C4-2B (cell line): ENCODE results near the gene TTLL7.

ENCODE experiments used
- ZFX ChIP-seq: fragments of 450-650 bp; IDR thresholded peaks from 2 replicates; pipeline ENCODE4 v1.6.1; 2017
- TF ChIP-seq, protein P1 (sequence below): fragments of 450-650 bp; conservative IDR thresholded peaks from 2 replicates; pipeline ENCODE4 v1.5.1; 2017; ENCODE audit warnings: mild to moderate bottlenecking

DNA sequence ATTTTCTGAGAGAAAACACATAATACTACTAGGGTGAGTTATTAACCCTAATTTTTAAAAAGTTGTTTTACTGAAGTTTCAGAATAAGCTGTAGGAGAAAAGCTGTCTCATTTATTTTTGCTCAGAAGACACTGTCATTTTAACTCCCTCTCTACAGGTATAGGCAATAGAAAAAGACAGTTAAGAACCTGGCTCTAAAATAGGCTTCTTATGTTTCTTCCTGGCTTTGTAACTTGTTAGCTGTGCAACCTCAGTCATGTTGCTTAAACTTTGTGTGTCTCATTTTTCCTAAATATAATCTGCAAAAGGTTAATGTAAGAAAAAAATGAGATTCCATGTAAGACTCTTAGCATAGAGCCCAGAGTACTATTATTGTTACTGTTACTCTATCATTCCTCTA, 64.4 kb downstream of the TTLL7 start:
- TF ChIP-seq, protein P1, sequence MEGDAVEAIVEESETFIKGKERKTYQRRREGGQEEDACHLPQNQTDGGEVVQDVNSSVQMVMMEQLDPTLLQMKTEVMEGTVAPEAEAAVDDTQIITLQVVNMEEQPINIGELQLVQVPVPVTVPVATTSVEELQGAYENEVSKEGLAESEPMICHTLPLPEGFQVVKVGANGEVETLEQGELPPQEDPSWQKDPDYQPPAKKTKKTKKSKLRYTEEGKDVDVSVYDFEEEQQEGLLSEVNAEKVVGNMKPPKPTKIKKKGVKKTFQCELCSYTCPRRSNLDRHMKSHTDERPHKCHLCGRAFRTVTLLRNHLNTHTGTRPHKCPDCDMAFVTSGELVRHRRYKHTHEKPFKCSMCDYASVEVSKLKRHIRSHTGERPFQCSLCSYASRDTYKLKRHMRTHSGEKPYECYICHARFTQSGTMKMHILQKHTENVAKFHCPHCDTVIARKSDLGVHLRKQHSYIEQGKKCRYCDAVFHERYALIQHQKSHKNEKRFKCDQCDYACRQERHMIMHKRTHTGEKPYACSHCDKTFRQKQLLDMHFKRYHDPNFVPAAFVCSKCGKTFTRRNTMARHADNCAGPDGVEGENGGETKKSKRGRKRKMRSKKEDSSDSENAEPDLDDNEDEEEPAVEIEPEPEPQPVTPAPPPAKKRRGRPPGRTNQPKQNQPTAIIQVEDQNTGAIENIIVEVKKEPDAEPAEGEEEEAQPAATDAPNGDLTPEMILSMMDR, result no peak
- TF ChIP-seq ZFX, result no peak
